Mesenchymal stem cell (in vitro differentiated cells and primary cell): ENCODE data around the gene KCTD21.
A peak's percentile ranks its signal among the peaks of the same experiment; 100 is the strongest.
"Not testable (repeated sequence)": the region's sequence is repeated elsewhere in the genome, so short reads cannot be mapped to it uniquely, and the experiment has no call there.

Source experiments
- DNase-seq: peaks from one replicate; pipeline ENCODE4 v3.0.0-alpha.2; 2013
- H2AFZ ChIP-seq: one replicate; pipeline ENCODE4 v1.6.1; 2013; ENCODE audit warnings: low read depth, mild to moderate bottlenecking, control low read depth, inconsistent platforms, low read length, moderate library complexity
- H2AK5ac ChIP-seq: 2 replicates; pipeline ENCODE4 v1.6.1; 2013; ENCODE audit warnings: low read length, moderate library complexity, mild to moderate bottlenecking, inconsistent platforms; ENCODE audit not compliant: severe bottlenecking
- H2BK120ac ChIP-seq: one replicate; pipeline ENCODE4 v1.6.1; 2013; ENCODE audit warnings: low read depth, mild to moderate bottlenecking, inconsistent platforms, low read length, moderate library complexity
- H2BK12ac ChIP-seq, 2 experiments: one replicate each; pipeline ENCODE4 v1.6.1; 2013; ENCODE audit warnings: inconsistent platforms in 2 of 2, low read length in 2 of 2, mild to moderate bottlenecking in 2 of 2, moderate library complexity in 2 of 2, control low read depth in 1 of 2
- H2BK15ac ChIP-seq: one replicate; pipeline ENCODE4 v1.6.1; 2013; ENCODE audit warnings: mild to moderate bottlenecking, low read depth, inconsistent platforms; ENCODE audit not compliant: poor library complexity, severe bottlenecking
- H2BK5ac ChIP-seq: 2 replicates; pipeline ENCODE4 v1.6.1; 2013; ENCODE audit warnings: low read depth, mild to moderate bottlenecking, low read length, control low read depth, inconsistent platforms; ENCODE audit not compliant: poor library complexity, severe bottlenecking
- H3K14ac ChIP-seq, 2 experiments: one replicate each; pipeline ENCODE4 v1.6.1; 2013; ENCODE audit warnings: inconsistent platforms in 2 of 2, low read length in 2 of 2, control low read depth in 1 of 2, mild to moderate bottlenecking in 1 of 2, moderate library complexity in 1 of 2
- H3K18ac ChIP-seq, 2 experiments: one replicate each; pipeline ENCODE4 v1.6.1; 2013; ENCODE audit warnings: inconsistent platforms in 2 of 2, low read length in 2 of 2, control low read depth in 1 of 2, low read depth in 1 of 2, mild to moderate bottlenecking in 1 of 2
- H3K23ac ChIP-seq, 2 experiments: one replicate each; pipeline ENCODE4 v1.6.1; 2013; ENCODE audit warnings: inconsistent platforms in 2 of 2, low read length in 2 of 2, mild to moderate bottlenecking in 2 of 2, moderate library complexity in 2 of 2, control low read depth in 1 of 2
- H3K27ac ChIP-seq: 2 replicates; pipeline ENCODE4 v1.5.1; 2013; ENCODE audit warnings: mild to moderate bottlenecking, moderate library complexity, low read length, control low read depth, inconsistent platforms; ENCODE audit not compliant: poor library complexity, severe bottlenecking
- H3K27me3 ChIP-seq, 2 experiments: 2 replicates each; pipeline versions ENCODE4 v1.6.1 to v1.7.0; 2013; ENCODE audit warnings: low read length in 2 of 2, mild to moderate bottlenecking in 2 of 2, moderate library complexity in 2 of 2, control low read depth in 1 of 2, inconsistent platforms in 1 of 2; ENCODE audit not compliant: control insufficient read depth in 1 of 2, insufficient read depth in 1 of 2
- H3K36me3 ChIP-seq, 2 experiments: 2 replicates each; pipeline versions ENCODE4 v1.6.1 to v1.7.0; 2013; ENCODE audit warnings: low read length in 2 of 2, control low read depth in 1 of 2, inconsistent platforms in 1 of 2, low read depth in 1 of 2, mild to moderate bottlenecking in 1 of 2; ENCODE audit not compliant: insufficient read depth in 2 of 2, control insufficient read depth in 1 of 2
- H3K4ac ChIP-seq, 2 experiments: one replicate each; pipeline ENCODE4 v1.6.1; 2013; ENCODE audit warnings: inconsistent platforms in 2 of 2, low read length in 2 of 2, mild to moderate bottlenecking in 2 of 2, moderate library complexity in 2 of 2, control low read depth in 1 of 2, low read depth in 1 of 2
- H3K4me1 ChIP-seq: 2 replicates; pipeline ENCODE4 v1.6.1; 2013; ENCODE audit warnings: low read depth, low read length, control low read depth; ENCODE audit not compliant: control insufficient read depth, insufficient read depth
- H3K4me2 ChIP-seq: 2 replicates; pipeline ENCODE4 v1.6.1; 2013; ENCODE audit warnings: low read length, mild to moderate bottlenecking, inconsistent platforms; ENCODE audit not compliant: poor library complexity, severe bottlenecking
- H3K4me3 ChIP-seq, 2 experiments: 2 replicates each; pipeline versions ENCODE4 v1.5.1 to v1.7.0; 2013; ENCODE audit warnings: low read length in 2 of 2, mild to moderate bottlenecking in 2 of 2, control low read depth in 1 of 2, low read depth in 1 of 2; ENCODE audit not compliant: insufficient read depth in 1 of 2
- H3K79me1 ChIP-seq: replicated peaks from 2 replicates; pipeline ENCODE4 v1.6.1; 2013; ENCODE audit warnings: mild to moderate bottlenecking, control low read depth, low read length, inconsistent platforms; ENCODE audit not compliant: poor library complexity, severe bottlenecking
- H3K9ac ChIP-seq: 2 replicates; pipeline ENCODE4 v1.7.0; 2013; ENCODE audit warnings: mild to moderate bottlenecking, low read length, moderate library complexity
- H3K9me3 ChIP-seq: 2 replicates; pipeline ENCODE4 v1.7.0; 2013; ENCODE audit warnings: mild to moderate bottlenecking, low read length; ENCODE audit not compliant: control insufficient read depth
- H4K8ac ChIP-seq: one replicate; pipeline ENCODE4 v1.6.1; 2013; ENCODE audit warnings: inconsistent platforms, mild to moderate bottlenecking, low read length, moderate library complexity
- H4K91ac ChIP-seq: one replicate; pipeline ENCODE4 v1.6.1; 2013; ENCODE audit warnings: mild to moderate bottlenecking, low read length, inconsistent platforms
- WGBS: methylation state at CpG from one replicate; pipeline ENCODE4 v1.1.7; 2013; ENCODE audit warnings: mixed read lengths; 5-methylcytosine and 5-hydroxymethylcytosine counted together

Gene KCTD21

DNA sequence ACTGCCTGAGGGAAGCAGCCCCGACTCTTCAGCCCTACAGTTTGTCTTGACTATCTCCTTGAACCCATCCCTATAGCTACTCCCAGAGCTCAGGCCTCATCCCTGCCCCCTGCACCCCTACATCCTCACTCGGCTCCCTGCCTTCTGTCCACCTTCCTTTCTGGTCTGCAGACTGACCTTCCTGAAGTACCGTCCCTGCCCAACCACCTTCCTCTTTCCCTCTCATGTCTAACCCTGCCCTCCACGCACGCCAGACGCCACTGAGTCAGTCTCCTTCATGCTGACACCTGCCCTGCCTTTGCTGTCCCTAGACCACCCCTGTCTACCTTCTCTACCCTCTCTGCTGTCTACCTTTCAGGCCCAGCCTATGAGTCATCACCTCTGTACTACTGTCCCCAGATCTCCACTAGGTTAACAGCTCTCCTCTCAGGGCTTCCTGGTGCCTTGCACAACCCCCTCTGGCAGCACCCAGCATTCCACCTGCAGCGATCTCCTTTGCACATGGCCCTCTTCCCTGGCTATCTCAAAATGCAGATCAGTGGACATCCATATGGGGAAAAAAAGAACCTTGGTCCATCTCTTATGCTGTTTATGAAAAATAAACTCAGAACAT lies 8.9 kb downstream of the KCTD21 start:
- Histone ChIP-seq H3K23ac (no peak overlapping the region), H3K14ac (no peak overlapping the region), H3K9ac (no peak overlapping the region), H4K8ac (no peak overlapping the region), H3K4me3 (no peak overlapping the region), H3K79me1 (peaks cover 35% of the 10 kb centered on the region), H3K27me3 (no peaks in the 10 kb centered on the region), H3K4me1 (peaks cover 4% of the 10 kb centered on the region), H3K36me3 (peaks cover 17 to 38% of the 10 kb centered on the region in 2 experiments), H3K4me2 (no peak overlapping the region), H3K27ac (no peak overlapping the region), H2BK120ac (no peak overlapping the region), H2BK15ac (no peak overlapping the region), H4K91ac (no peak overlapping the region), H2AFZ (no peak overlapping the region), H3K18ac (no peak overlapping the region), H3K9me3 (no peaks in the 10 kb centered on the region), H2BK12ac (no peak overlapping the region), H2BK5ac (no peak overlapping the region), H3K4ac (no peak overlapping the region), H2AK5ac (no peak overlapping the region)
- no peak for DNase-seq
- WGBS = 99% methylated on average over 7 of the region's 7 CpGs

DNA sequence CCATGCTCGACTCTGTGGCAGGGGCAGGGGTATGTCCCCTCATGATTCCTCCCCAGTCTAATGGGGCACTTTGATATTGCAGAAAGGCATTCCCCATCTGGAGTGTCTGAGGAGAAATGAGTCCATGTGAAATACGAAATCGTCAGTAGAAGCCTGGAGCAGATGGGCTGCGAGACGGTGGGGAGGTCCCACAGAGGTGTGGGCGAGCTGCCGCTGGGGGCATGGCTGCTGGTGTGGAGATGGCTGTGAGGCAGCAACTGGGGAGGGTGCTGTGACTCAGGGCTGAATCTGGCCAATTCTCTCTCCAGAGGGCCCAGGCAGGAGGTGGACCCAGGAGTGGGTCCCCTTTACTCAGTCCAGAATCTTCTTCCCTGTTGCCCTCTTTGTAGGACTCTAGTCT lies 11.2 kb downstream of the KCTD21 start:
- Histone ChIP-seq H2BK12ac (no peak overlapping the region), H3K9ac (no peak overlapping the region), H3K4me3 (no peak overlapping the region), H3K9me3 (no peaks in the 10 kb centered on the region), H3K4me1 (peaks cover 4% of the 10 kb centered on the region), H3K23ac (no peak overlapping the region), H2AK5ac (no peak overlapping the region), H2BK120ac (no peak overlapping the region), H3K18ac (no peak overlapping the region), H3K36me3 (peaks cover 35 to 53% of the 10 kb centered on the region in 2 experiments), H2BK5ac (no peak overlapping the region), H3K4ac (no peak overlapping the region), H4K8ac (no peak overlapping the region), H3K27ac (no peak overlapping the region), H3K79me1 (peaks cover 33% of the 10 kb centered on the region), H3K14ac (no peak overlapping the region), H4K91ac (no peak overlapping the region), H2AFZ (no peak overlapping the region), H2BK15ac (no peak overlapping the region), H3K27me3 (no peaks in the 10 kb centered on the region), H3K4me2 (no peak overlapping the region)
- 95% methylated on average over 7 of the region's 7 CpGs for WGBS
- DNase-seq = no peak

DNA sequence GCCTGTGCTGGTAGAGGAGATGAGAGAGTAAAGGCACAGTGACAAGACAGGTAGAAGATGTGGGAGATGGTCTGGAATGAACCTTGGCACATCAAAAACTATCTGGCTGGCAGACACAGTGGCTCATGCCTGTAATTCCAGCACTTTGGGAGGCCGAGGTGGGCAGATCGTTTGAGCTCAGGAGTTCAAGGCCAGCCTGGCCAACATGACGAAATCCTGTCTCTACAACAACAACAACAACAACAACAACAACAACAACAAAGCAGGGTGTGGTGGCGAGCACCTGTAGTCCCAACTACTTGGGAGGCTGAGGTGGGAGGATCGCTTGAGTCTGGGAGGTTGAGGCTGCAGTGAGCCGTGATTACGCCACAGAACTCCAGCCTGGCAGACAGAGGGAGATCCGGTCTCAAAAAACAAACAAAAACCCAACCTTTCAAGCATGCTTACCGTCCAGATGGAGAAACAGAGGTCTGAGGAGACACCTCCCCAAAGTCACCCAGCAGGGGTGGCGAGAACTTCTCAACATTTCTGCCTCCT lies 11.8 kb downstream of the KCTD21 start:
- Histone ChIP-seq H3K27me3 (no peaks in the 10 kb centered on the region), H3K4me2 (no peak overlapping the region), H3K79me1 (peaks cover 35% of the 10 kb centered on the region), H2BK15ac (no peak overlapping the region), H4K91ac (no peak overlapping the region), H2AK5ac (no peak overlapping the region), H2AFZ (no peak overlapping the region), H3K4me3 (no peak overlapping the region), H3K4ac (no peak overlapping the region), H2BK12ac (no peak overlapping the region), H3K23ac (no peak overlapping the region), H3K9me3 (no peaks in the 10 kb centered on the region), H3K27ac (no peak overlapping the region), H4K8ac (no peak overlapping the region), H2BK5ac (no peak overlapping the region), H3K4me1 (peaks cover 6% of the 10 kb centered on the region), H2BK120ac (no peak overlapping the region), H3K14ac (no peak overlapping the region), H3K18ac (no peak overlapping the region), H3K36me3 (peaks cover 41 to 58% of the 10 kb centered on the region in 2 experiments), H3K9ac (no peak overlapping the region)
- DNase-seq = no peak
- 96% methylated on average over 7 of the region's 10 CpGs for WGBS

DNA sequence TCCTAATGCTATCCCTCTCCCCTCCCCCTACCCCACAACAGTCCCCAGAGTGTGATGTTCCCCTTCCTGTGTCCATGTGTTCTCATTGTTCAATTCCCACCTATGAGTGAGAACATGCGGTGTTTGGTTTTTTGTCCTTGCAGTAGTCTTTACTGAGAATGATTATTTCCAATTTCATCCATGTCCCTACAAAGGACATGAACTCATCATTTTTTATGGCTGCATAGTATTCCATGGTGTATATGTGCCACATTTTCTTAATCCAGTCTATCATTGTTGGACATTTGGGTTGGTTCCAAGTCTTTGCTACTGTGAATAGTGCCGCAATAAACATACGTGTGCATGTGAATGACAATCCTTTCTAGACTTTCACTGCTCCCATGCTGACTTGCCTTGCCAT lies 12.6 kb downstream of the KCTD21 start:
- H3K4me2 ChIP-seq, H3K4me3 ChIP-seq, H3K14ac ChIP-seq, H2AFZ ChIP-seq, H3K18ac ChIP-seq, H3K4me1 ChIP-seq, H2AK5ac ChIP-seq, H3K27me3 ChIP-seq, H3K27ac ChIP-seq, H2BK15ac ChIP-seq, H2BK5ac ChIP-seq, H3K4ac ChIP-seq, H3K9ac ChIP-seq, H2BK12ac ChIP-seq, H3K9me3 ChIP-seq, H2BK120ac ChIP-seq, H4K91ac ChIP-seq, H3K23ac ChIP-seq, DNase-seq: not testable (repeated sequence)
- peak overlapping the region; percentile 31 for H4K8ac ChIP-seq
- peaks cover 42 to 59% of the 10 kb centered on the region in 2 experiments for H3K36me3 ChIP-seq
- peaks cover 35% of the 10 kb centered on the region for H3K79me1 ChIP-seq
- whole genome bisulfite sequencing = 100% methylated on average over 2 of the region's 3 CpGs
